Activated CD4-positive, alpha-beta T cell treated with anti-CD3 and anti-CD28 coated beads, Interleukin-2, amount 50 U/mL, for 16 hours (primary cell): ENCODE data around the gene MMP24OS.
A peak's percentile ranks its signal among the peaks of the same experiment; 100 is the strongest.
"Not testable (repeated sequence)": the region's sequence is repeated elsewhere in the genome, so short reads cannot be mapped to it uniquely, and the experiment has no call there.

Experiments used
- DNase-seq: peaks from one replicate; pipeline ENCODE4 v3.0.0-alpha.2; 2020

The MMP24OS gene

DNA sequence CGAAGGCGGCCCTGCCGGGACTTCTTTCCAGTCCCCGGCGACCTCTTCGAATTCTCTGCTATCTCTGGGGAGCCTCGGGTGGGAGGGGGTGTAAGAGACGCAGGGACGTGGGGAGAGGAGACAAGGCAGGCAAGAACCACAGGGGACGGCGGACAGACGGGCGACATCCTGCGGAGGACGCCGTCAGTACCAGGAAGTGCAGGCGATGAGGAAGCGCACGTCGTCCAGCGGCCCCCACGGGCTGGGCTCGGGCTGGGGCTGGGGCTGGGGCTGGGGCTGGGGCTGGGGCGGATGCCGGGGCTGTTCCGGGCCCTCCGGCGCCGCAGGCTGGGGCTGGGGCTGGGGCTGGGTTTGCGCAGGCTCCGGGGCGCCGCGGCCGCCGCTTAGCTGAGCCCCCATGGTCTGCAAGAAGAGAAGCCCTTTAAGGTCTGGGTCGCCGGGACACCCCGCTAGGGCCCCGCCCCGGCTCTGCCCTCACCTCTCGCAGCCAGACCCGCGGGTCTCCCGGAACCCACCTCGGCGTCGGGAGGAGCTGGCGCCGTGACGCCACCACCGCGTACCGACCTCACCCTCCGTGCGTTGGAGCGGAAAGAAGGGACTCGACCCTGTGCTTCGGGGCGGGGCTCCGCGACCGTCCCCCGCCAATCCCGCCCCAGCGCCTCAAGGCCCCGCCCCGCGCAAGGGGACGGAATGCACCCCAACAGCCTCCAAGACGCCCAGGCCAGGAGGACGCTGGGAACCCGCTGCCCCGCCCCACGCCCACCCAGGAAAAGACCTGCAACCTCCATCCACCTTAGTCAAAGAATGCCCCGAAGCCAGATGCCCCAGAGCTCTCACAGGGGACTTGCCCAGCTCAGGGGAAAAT, at the start of gene MMP24OS:
TSS of gene MMP24OS (minus strand) at position 592 of the 865 bp plus-strand sequence. CDS start at position 399, 193 bp downstream.
- DNase-seq = peak; percentile 96

DNA sequence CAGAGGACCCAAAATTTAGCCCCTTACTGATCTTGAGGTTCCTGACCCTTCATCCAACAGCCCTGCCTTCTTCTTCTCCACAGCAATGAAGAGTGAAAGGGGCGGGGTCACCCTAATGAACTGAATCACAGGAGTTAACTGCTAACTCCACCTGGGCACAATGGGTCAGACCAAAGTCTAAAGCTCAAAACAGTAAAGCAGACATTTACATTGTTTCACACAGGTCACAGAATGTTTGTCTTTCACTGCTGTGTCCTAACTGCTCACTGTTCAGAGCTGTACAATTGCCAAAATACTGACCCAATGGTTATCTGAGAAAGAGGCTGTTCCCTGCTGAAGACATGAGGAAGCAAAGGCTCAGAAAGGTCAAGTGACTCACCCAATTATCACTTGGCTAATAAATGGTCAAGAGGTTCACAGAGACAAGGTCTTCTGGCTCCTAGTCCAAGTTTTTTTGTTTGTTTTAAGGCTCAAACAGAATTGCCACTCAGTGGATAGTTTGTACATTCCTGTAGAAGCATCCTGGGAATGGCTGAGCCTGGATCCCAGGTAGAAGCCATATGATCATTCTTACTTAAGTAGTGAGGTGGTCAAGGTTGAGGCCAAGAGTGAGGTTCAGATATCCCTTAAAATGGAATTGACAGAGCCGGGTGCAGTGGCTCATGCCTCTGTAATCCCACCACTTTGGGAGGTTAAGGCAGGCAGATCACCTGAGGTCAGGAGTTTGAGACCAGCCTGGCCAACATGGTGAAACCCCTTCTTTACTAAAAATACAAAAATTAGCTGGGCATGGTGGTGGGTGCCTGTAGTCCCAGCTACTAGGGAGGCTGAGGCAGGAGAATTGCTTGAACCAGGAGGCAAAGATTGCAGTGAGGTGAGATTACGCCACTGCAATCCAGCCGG, 49.4 kb upstream of the MMP24OS start:
- DNase-seq = no peak

DNA sequence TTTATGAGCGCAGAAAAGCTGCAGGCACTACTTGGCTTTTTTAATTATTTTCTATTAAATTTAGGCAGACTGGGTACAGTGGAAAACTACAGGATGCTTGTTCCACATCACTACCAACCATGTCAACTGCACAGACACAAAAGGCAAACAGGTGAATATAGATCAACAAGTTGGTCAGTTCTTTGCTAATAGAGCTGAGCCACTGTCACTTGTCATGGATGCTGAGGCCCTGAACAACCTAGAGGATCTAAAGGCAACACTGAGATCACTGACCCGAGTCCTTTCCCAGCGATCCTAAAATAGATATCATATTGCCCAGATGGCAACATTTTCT, 48.8 kb upstream of the MMP24OS start:
- no peak for DNase-seq

DNA sequence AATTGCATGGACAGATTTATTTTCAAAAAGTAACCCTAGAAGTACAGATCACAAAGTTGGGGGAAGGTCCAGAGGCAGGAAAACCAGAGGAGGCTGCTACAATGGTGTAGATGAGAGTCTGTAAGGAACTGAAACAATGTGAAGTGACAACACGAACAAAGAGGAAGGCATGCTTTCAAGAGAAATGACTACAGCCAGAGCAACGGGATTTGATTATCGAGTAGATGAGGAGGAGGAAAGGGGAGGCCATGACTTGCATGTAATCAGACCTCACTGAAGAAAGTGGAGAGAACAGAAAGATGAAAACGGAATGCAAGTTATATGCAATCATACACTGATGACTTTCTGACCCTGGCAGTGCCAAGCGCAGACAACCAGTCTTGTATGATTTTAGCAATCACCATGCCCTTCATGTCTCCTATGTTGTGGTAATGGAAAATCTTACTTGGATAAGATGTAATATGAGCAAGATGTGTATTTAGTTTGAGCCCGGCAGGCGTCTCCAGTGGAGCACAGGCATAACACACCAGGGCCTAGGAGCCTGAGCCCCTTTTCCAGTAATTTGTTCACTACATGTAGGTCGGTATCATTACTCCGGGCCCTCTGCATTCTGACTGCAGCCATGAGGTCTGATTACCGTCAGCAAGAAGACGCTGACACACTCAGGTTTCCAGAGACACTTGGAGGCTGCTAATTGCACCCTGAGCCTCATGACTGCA, 48.3 kb upstream of the MMP24OS start:
- DNase-seq = no peak

DNA sequence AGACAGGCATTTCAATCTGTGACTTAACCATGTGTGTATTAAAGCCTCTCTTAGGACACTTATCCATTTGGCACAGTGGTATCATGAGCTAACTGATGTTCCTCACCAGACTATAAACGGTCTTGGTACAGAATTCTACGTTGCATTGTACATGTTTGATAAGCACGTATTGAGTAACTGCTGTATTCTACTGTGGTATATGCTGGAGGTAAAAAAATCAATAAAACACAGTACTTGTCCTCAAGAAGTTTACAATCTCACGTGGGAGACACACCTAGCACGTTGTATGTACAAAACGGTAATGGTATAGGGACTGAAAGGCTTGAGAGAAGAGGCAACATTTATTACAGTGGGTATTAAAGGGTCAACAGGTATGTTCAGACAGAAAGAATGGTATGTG, 47.5 kb upstream of the MMP24OS start:
- DNase-seq = no peak

DNA sequence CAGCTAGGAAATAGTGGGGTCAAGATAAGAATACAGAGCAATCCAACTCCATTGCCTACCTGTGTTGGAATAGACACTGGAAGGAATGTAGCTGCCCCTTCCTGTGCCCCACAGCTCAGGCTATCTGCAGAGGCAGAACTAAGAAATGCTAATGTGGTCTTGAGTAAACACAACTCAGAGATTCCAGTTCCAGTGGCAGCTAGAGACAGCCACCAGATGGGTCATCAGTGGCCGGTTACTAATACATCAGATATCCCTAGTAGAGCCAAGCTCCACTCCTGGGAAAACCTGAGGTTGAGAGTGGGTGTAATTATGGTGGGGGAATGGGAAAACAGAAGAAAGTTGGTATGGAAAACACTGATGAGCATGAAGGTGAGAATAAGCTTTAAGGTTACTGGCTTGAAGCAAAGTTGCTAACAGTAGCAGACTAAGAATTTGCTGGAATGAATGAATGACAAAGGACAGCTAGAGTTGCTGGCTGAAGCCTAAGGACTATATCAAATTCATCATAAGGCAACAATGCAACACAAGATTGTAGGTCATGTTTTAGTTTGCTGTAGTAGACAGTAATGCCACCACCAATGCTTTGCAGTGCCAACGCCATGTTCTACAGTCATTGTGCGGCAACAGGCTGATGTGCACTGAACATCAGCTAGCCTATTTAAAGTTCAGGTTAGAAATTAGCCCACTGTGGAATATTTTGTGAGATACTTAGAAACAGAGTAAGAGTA, 42.6 kb upstream of the MMP24OS start:
- DNase-seq = no peak

DNA sequence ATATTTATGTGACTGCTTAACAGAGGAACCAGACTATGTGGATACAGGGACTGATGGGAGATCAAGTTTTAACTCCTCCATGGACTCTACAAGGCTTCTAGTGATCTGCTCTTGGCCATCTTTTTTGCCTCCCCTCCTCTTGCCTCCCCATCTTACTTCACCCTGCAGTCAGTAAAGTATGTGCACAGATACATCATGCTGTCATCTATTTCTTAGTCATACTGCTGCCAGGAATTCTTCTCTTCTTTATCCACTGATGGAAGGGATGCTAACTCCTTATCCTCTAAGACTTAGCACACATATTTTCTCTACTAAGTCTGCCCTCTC, 41.9 kb upstream of the MMP24OS start:
- no peak for DNase-seq

DNA sequence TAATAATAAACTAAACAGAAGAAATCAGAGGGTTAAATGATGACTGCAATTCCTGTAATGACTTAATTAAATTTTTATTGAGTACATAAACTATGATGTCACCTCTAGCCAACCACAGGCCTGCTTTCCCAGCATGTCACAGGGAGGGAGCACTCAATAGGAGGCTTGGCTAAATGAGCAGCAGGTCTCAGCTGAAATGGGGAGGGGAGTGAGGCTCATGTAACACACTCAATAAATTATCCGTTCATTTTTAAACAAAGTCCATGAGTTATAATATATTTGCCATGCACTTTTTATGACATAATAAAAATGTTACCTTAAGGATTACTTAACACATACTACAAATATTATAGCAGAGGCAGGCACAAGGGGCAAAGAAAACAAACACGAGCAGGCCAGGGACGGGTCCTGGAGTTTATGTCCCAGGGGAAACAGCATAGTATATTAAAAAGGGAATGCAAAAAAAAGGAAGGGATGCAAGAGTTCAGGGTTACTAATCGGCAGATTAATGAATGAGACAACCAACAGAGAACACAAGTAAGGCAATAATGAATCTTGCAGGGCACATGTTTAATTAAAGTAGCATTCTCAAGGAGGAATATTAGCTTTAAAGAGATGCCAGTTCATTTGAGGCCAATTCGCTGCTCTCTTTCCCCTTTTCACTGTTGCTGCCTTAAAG, 41.4 kb upstream of the MMP24OS start:
- no peak for DNase-seq

DNA sequence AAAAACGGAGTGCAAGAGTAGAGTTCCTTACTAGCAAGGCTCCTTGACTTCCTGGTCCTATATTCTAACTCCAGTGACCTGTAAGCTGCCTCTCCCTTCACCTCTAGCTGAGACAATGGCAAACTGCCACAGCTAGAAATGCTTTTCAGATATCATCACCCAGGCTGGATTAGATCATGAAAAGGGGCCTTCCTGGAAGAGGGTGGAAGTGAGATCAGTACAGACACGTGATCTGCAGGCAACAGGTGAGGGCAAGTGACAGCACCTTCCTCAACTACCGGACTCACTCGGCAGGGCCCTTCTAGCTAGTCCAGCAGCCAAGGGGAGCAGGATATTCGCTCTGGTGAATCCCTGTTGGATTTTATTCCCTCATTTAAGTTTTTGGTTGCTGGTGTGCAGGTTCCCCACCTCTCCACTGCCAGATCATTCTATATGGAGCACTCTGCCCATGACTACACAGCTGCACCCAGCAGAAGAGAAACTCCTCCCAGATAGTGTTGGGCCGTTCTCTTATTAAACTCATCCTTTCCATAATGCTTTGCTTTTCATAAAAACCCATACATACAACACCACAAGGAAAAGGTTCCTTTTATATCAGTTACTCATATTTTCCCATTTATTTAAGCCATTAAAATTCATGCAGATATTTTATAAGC, 40.7 kb upstream of the MMP24OS start:
- DNase-seq = no peak

DNA sequence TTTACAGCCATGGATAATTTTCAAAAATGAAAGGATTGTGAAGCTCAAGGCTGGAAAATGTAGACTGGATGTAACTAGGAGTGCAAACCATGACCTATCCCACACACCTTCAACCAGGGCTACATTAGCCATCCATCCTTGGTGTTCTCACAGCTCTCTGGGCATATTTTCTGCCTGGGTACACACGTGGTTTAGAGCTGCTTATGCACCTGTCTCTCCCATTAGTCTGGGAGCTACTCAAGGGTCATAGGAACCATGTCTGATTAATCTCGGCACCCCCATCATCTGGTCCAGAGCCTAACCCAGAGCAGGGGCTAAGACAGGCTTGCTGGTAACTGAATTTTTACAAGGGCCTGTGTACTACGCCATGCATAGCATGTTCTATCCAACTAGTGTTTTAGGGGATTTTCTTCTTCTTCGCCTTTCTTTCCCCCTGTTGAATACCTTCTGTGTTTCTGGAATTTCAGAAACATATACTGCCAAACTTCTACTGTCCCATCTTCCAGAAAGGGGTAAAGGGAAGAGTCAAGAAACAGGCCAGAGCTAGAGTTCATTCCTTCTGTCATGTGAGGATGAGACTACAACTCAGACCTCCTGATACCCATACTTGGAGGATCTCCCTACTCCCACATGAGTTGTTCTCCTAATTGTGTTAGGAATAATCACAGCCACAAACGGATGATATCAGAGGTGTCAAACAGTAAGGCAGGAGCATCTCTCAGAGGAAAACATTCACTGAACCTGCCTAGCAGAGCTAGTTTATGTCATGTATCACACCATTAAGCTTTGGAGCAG, 39.7 kb upstream of the MMP24OS start:
- no peak for DNase-seq

DNA sequence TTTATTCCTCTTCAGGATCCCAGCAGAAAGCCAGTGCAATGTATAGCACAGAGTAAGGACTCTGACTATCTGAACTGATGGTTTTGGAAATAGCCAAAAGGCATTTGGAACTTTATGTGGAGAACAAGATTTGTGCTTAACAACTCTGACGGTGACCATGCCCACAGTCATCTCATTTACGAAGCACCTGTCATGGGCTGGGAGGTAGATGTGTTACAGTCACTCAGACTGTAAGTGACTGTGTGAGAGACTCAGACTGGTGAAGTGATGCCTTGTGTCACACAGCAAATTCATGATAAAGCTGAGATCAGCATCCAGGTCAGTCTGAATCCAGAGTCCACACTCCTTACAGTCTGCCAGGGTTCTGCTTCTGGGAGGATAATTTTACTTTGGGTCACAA, 38.2 kb upstream of the MMP24OS start:
- no peak for DNase-seq

DNA sequence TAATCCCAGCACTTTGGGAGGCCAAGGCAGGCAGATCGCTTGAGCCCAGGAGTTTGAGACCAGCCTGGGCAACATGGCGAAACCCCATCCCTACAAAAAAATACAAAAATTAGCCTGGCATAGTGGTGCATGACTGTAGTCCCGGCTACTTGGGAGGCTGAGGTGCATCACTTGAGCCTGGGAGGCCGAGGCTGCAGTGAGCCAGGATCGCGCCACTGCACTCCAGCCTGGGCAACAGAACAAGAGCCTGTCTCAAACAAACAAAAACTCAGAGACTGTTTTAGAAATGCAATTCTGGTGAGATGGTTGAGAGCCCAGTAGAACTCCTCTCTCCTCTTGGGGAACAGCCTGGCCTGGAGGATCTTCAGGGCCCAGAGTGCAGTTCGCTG, 37.7 kb upstream of the MMP24OS start:
- not testable (repeated sequence) for DNase-seq

DNA sequence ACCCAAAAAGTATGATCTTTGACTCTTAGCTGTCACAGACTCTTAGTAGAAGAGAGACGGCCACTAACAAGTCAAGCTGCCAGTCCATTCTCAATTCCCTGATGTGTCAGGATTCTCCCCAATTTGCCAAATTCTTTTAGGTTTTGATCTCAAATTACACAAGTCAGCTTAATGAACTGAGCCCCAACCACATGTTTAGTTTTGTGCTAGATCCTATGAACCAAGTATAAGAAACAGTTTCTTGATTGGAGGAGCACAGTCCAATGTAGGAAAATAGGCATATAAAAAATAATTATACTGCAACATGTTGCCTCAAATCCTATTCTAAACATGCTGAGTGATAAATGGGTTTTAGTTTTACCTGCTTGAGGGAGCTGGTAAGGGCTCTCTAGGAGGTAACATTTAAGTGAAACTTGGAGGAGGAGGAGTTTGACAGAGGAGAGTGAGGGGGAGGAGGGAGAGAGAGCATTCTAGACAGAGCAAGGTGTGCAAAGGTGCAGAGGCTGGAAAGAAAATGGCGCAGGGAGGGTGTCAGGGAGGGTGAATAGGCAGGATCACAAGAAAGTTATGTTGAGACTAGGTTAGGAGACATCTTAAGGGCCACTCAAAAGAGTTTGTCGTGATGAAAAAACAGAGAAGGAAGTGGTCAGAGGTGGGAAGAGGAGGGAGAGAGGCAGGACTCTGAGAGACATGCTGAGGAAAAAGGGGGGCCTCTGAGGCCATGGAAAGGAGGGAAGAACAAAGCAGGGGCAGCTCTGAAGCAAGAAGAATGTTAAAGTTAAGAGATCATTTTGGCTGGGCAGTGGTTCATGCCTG, 37.1 kb upstream of the MMP24OS start:
- DNase-seq = peak; percentile 56

DNA sequence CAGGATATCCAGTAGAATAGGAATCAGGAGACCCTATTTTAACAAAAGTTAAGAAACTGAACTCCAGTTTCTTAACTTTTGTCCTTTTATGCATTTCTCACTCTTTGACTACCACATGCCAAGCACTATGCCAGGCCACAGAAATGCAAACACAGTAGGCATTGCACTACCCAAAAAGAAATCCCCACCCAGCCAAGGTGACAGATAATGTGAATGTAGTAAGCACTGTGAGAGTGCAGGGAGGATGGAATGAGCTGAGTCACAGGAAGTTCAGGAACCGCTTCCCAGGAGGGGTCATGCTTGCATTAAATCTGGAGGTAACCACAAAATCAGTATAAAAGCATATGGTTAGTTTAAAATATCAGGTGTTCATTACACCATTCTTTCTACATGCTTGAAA, 34.4 kb upstream of the MMP24OS start:
- DNase-seq = peak; percentile 86

DNA sequence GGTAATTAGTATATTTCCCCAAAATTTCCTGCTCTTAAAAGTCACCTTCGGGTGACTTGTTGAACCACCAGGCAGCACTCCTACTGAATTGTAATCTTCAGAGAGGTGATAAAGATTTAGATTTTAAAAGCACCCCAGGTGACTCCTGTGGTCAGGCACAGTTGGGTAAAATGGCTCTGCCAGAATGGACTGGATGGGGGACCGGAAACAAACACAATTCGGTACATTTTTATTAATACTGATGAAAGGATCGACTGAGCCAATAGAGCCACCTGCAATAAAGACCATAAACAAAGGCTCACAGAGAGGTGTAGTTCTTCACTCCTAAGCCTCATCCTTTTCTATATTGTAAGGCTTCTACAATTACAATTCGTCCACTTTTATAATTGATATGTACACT, 33.9 kb upstream of the MMP24OS start:
- no peak for DNase-seq

DNA sequence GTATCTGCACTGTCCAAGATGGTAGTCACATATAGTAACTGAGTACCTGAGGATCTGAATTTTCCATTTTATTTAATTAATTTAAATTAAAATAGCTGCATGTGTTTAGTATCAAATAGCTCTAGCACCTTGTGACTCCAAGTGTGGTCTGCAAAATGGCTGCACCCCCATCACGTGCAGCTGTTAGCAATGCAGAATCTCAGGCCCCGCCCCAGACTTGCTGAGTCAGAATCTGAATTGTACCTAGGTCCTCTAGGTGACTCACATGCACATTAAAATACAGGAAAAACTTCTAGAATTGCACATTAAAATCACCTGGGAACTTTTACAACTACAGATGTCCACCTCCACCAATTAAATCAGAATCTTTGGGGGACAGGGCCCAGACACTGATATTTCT, 33.5 kb upstream of the MMP24OS start:
- DNase-seq = peak; percentile 92

DNA sequence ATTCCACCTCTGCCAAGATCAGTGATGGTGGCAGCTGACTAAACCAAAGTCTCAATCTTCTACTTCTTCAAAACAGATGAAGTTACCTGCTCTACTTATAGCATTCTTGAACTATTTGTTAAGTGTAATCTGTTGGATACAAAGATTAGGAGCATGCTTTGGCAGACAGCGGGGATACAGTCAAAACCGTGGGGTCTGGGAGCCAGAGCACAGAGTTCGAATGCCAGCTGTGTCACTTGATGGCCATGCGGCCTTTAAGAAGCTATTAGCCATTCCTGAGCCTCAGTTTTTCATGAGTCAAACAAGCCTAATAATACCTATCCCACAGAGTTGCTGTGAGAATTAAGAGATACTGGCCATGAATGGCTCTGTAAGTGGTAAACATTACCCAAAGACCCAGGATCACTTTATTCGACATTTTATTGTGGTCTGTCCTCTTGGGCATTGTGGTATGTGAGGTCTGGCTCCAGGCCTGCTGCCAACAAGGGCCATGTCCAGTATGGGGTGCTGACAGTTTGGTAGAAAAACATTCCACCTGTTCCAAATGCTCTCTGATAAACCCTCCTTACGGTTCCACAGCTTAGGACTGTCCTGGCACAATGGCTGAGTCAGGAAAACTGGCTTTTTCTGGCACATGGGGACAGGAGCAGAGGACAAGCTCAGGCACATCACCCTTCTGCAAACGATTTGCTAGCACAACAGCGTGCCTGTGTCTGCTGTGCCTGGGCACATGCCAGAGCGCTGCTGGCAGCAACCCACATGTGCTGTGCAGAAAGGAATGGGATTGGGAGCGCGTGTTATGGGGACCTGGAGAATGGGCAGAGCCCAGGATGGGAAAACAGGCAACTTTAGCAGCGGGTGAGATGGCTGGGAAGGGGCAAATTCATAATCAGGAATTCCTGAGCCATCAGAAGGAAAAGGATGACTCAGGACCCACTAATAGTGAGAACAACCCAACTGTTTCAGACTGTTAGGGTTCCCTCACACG, 30.0 kb upstream of the MMP24OS start:
- no peak for DNase-seq

DNA sequence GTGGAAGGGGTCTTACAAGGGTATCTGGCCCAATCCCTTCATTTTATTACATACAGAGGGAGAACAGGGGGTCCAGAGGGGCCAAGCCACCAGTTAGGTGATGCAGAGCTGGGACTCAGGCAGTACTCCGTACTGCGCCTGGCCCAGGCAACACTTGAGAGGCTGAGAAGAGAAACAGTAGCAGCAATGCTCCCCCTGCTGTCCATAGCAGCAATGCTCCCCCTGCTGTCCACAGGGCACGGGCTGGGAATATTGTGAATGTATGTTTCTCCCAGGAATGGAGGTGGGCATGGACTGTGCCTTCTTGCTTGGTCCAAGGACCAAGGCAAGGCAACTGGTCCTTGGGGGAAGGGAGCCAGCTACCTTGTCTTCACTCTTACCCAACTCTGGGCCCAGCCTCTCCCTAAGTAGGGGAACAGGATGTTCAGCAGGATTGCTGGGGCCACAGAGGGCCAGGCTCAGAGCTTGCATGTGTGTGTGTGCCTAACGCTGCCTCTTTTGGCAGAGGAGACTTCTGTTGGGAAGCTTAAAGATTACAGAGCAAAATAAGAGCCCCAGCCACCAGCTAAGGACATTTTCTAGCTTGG, 29.1 kb upstream of the MMP24OS start:
- DNase-seq = peak; percentile 58
